Anterior cingulate cortex (tissue), 58 donors: ENCODE data around the gene IFNL4.
A peak's percentile ranks its signal among the peaks of the same experiment; 100 is the strongest.
"Not testable (repeated sequence)": the region's sequence is repeated elsewhere in the genome, so short reads cannot be mapped to it uniquely, and the experiment has no call there.

Source experiments
- DNase-seq, 58 donors: peaks; one replicate each; lab custom pipeline; 2025; lab: John Stamatoyannopoulos, UW

IFNL4 gene

DNA sequence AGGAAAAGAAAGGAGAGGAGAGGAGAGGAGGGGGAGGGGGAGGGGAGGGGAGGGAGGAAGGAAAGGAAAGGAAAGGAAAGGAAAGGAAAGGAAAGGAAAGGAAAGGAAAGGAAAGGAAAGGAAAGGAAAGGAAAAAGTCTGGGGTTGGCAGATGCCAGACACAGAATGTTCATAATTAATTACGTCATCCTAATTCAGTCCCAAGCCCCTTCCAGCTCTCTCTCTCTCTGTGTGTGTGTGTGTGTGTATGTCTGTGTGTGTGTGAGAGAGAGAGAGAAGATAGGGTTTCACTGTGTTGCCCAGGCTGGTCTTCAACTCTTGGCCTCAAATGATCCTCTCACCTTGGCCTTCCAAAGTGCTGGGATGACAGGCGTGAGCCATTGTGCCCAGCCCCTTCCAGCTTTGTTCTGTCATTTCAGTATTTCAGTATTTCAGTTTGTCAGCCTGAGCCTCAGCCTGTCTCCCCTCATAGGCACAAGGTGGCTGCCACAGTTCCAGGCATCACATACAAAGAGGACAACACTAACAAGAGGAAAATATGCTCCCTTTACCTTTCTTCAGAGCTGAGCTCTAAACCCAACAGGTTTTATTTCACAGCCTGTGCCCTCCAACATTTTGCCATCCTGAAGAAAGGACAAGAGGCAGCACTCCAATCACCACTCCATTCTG lies 18.4 kb downstream of the IFNL4 start:
- no peak for DNase-seq

DNA sequence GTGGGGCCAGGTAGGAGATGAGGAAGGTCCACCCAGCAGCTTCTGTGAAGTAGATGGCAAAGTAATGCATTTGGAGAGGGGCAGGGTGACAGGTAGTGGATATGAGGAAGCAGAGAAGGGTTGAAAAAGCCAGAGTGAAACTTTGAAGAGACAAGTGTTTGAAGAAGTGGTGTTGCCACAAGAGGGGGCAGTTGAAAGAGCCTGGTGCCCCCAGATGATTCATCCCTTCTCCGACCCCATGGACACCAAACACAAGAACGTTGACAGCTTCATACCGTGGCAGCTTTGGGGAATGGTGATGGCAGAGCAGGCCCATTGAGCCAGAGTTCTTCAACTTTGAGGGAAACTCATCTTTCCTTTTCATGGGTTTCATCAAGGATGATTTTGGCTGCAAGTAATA lies 23.7 kb downstream of the IFNL4 start:
- DNase-seq, result no peak

DNA sequence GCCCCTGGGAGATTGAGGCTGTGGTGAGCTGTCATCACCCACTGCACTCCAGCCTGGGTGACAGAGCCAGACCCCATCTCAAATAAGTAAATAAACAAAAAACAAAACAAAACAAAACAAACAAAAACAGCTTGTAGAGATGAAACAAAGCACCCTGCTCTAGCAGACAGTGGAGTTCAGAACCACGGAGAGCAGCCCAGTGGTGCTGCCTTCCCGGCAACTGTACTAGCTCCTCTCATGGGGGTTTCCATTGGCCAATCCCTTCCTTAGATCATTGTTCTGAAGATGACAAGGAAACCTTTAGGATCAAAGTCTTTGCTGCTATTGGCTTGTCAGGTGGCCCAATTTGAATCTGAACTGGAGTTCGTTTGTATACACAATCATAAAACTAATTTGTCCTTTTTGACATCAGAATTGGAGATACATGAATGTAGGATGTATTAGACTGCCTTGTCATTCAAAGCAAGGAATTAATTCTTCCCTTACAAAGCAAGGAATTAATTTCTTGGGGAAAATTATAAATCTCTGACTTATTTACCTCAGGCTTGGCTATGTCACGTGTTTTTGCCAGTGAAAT lies 24.9 kb downstream of the IFNL4 start:
- DNase-seq, result no peak

DNA sequence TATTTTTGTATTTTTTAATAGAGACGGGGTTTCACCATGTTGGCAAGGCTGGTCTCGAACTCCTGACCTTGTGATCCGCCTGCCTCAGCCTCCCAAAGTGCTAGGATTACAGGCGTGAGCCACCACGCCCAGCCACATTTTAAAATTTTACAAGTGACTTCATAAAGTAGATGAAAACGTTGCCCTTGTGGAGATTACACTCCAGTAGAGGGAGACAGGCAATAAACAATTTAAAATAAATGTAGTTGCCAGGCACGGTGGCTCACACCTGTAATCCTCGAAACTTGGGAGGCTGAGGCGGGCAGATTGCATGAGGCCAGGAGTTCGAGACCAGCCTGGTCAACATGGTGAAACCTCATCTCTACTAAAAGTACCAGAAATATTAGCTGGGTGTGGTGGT lies 29.5 kb downstream of the IFNL4 start:
- not testable (repeated sequence) for DNase-seq

DNA sequence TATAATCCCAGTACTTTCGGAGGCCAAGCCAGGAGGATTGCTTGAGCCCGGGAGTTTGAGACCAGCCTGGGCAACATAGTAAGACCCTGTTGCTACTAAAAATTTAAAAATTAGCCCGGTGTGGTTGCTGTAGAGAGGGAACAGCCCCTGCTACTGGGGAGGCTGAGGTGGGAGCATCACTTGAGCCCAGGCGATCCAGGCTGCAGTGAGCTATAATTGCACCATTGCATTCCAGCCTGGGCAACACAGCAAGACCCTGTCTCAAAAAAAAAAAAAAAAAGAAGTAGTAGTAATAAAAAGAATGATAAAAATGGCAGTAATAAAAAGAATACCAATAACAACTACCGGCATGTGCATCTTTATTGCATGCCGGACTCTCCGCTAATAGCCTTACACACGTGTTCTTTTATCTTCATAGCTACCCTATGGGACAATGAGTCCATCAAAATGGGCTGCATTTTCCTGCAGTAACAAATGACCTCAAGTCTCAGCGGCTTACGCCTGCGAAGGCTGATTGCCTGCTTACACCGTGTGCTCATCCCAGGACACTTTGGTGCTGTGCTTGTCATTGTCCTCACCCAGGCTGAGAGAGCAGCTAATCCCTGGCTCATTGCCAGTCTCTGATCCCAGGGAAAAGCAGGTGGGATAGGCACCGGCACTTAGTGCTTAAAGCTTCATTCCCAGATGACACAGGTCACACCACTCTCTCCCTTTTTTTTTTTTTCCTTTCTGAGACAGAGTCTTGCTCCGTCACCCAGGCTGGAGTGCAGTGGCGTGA lies 30.2 kb downstream of the IFNL4 start:
- DNase-seq, result no peak

DNA sequence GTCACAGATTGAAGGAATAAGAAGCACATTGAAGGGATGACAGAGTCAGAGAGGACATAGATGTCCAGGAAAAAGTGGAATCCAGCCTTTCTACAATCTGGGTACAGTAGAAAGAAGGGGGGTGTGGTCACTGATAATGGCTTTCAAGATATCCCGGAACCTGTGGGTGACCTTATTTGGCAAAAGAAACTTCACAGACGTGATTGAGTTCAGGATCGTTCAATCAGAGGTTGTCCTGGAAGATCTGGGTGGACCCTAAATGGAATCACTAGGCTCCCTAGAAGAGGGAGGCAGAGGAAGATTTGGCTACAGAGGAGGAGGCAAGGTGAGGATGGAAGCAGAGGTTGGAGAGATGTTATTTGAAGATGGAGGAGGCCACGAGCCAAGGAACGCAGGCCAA lies 31.6 kb downstream of the IFNL4 start:
- no peak for DNase-seq

DNA sequence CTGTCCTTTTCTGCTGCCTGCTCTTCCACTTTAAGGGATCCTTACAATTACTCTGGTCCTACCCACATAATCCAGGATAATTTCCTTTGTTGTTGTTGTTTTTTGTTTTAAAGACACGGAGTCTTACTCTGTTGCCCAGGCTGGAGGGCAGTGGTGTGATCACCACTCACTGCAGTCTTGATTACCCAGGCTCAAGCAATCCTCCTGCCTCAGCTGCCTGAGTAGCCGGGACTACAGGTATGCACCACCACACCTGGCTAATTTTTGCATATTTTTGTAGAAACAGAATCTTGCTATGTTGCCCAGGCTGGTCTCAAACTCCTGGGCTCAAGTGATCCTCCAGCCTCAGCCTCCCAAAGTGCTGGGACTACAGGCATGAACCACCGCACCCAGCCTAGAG lies 33.3 kb downstream of the IFNL4 start:
- DNase-seq, result not testable (repeated sequence)

DNA sequence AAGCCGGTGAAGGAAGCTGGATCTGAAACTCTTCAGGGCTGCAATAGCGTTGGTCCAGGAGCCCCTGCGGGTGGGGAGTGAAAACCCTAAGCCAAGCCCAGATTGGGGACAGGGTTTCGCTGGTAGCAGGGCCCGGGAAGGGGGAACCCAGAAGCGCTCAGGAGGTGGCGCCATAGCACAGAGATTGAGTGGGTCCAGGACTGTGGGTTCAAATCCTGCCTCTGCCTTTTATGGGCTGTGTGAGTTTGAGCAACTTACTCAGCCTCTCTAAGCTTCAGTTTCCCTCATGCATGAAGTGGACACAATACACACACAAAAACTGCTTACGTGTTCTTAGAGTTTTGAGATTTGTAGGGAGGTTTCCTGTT lies 36.3 kb downstream of the IFNL4 start:
- no peak for DNase-seq

DNA sequence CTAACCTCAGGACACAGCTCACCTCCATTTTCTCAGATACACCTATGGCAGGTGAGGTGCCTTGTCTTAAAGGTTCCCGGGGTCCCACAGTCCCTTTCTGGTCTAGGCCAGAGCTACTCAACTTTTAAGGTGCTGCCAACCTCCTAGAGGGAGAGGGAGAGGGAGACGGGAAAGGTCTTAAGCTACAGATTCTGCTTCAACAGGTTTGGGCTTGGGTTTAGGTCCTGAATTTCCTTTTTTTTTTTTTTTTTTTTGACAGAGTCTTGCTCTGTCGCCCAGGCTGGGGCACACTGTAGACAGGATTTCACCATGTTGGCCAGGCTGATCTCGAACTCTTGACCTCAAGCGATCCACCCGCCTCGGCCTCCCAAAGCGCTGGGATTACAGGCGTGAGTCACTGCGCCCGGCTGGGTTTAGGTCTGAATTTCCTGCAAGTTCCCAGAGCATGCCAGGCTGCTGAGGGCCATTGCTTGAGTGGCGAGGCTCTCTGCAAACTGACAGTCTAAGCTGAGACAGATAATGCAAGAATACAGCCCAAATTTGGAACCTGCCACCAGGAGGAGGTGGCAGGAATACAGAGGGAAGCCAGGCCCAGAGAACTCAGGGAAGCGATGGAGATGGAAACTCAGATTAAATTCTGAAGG lies 36.8 kb downstream of the IFNL4 start:
- DNase-seq, result no peak

DNA sequence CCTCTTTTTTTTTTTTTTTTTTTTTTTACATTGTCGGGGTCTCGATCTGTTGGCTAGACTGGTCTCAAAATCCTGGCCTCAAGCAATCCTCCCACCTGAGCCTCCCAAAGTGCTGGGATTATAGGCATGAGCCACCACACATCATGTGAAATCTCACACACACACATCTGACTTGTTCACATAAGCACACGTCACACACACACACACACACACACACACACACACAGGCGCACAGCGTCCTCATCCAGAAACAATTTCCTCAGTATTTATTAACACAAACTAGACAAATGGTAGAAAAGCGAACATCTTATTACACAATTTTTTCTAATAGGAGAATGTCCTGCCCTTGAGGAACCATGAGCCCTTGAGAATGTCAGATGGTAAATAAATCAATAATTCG lies 39.5 kb downstream of the IFNL4 start:
- DNase-seq, result no peak

DNA sequence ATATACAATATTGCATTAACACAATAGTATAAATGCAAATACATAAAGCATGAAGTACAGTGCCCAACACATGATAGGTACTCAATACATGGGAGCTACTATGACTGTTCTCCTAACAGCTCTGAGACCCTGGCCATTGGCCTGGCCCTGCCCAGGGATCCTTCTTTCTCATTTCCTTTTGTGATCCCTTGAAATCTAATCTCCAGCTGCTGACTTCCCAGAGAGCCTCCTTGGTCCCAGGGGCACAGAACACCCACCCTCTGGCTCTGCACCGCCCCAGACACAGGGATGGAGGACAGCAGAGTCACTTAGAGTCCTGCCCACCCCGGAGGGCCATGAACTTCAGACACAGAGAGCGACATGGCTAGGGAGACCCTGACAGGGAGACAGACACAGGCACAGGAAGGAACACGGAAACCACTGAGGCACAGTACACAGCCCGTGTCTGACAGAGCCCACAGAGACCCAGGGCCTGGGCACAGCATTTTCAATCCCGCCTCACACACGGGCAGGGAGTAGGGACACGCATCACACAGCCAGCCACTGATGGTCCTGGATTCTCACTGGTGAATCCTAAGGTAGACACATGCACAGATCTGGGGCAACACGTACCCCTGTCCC lies 40.4 kb downstream of the IFNL4 start:
- no peak for DNase-seq

DNA sequence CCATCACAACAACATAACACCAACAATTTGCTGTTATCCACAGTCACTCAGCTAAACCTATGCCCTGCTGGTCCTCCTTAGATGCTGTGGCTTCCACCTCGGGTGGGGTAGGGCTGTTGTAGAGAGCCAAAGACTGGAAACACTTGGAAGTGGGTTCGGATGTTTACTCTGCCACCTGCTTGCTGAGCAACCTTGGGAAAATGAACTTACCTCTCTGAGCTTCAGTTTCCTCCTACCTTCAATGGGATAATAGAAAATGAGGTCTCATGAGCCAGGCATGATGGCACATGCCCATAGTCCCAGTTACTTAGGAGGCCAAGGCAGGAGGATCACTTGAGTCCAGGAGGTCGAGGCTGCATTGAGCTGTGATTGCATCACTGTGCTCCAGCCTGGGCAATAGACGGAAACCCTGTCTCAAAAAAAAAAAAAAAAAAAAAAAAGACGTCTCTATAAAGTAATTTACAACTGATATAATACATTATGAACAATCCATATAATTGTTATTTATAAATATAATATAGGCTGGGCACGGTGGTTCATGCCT lies 41.3 kb downstream of the IFNL4 start:
- DNase-seq, result no peak

DNA sequence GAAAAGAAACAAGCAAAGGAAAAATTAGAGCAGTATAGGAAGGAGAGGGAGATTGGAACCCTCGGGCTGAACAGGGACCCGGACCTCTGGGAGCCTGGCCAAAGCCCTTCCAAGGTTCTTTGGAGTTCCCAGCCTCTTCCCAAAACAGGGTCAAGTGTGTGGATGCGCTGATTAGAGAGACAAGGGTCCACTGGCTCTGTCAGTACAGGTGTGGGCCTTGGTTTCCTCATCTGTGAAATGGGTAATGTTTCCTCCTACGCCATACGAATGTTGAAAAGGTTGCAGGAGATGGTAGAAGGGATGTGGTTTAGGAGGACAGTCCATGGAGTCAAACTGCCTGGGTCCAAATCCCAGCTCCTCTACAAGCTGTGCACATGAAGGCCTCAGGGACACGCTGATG lies 42.5 kb downstream of the IFNL4 start:
- no peak for DNase-seq

DNA sequence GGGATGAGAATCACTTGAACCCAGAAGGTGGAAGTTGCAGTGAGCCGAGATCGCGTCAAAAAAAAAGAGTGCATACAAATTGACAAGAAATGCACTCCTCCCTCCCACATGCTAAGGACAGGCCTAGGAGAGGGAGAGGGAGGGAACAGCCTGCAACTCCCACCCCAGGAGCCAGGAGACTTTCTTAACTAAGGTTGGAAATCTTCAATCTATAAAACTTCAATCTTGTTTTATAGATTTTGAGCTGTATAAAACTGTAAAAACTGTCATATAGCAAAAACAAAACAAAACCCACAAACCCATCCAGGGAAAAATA lies 43.2 kb downstream of the IFNL4 start:
- no peak for DNase-seq

DNA sequence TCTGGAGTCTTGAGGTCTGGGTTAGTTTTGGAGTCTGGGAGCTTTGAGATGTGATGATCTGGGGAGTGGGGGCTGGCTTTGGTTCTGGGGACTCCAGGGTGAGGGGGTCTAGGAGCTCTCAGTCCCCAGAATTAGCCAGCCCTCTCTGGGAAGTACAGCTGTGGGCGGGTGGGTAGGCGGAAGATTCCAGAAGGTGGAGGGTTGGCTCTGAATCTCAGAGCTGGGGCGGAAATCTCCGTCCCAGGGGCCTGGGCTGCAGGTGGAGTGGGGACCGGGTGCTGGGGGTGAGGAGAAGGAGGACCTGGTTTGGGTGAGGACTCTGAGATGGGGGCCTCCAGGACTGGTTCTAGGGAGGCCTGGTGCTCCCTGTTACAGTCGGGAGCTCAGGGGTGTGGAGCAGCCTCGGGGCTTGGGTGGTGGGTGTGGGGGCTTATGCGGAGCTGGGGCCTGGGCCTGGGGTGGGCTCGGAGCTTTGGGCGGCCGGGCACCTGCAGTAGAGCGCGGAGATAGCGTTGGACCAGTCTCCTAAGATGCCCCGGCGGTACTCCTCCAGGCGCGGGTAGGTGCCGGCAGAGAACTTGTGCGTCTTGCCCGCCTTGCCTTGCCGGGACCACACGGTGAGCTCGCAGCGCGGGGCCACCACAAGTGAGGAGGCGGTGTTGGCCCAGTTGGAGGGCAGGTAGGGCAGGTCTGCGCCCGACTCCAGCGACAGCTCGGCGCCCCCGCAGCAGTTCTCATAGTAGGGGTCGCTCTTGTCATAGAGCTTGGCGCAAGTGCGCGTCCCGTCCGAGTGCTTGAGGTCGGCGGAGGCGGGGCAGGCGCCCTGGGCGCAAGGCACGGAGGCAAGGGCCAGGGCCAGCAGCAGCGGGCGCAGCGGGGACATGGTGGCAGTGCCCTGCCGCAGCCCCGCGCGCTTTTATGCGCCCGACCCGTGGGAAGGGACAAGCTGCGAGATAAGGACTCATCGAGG lies 45.0 kb downstream of the IFNL4 start, which contains the start of gene SYCN:
SYCN (minus strand) TSS at position 892 of the 970 bp plus-strand sequence; CDS start at position 883, 9 bp downstream.
- DNase-seq, result no peak

DNA sequence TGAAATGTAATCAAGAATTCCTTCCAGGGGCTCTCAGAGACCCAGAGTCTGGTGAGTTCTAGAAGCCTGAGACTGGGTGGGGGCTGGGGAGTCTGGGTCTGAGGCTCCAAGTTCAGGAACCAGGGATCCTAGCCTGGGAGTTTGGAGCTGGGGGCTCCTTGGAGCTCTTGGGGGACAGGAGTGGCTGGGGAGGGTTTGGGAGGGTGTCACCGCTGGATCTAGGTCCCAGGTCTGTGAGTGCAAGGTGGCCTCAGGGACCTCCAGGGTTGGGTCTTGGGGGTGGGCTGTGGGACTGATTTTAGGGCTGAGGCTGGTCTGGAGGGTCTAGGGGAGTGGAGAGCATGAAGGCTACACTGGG lies 45.7 kb downstream of the IFNL4 start:
- DNase-seq, result no peak

DNA sequence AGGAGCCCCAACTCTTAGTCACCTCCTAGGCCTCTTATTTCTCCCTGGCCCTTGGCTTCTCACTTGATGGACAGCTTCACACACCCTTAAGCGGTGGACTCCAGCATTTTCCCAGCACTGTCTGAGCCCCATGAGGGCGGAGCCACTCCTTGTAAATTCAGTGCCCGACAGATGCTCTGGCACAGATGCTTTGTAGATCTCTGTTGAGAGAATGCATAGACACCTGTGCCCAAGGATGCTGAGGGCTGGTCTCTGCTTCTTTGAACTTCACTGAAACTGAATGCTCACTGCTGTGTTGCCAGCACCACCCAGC lies 47.9 kb downstream of the IFNL4 start:
- no peak for DNase-seq

DNA sequence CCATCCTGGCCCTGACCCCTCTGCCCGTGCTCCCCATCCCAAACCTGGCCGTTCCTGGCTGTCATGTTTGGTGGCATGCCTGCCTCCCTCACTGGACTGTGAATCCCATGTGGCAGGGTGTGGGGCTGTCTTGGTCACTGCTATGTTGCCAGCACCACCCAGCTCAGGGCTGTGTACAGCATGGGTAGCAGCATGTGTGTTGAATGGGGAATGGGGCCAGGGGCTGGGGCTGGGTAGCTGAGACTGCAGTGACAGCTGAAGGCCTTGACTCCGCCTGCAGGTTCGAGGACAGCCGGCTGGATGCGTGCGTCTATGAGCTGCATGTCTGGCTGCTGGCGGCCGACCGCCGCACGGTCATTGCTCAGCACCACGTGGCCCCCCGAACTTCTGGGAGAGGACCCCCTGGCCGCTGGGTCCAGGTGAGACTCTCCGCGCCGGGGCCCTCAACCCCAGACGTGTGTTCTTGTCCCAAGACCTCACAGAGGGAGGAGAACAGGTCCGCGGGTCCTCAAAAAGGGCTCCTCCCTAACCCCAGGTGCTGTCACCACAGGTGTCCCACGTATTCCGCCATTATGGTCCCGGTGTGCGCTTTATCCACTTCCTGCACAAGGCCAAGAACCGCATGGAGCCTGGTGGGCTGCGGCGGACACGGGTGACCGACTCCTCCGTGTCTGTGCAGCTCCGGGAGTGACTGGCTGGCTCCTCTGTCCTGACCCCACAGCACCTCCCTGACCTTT lies 48.4 kb downstream of the IFNL4 start:
- DNase-seq, result no peak

DNA sequence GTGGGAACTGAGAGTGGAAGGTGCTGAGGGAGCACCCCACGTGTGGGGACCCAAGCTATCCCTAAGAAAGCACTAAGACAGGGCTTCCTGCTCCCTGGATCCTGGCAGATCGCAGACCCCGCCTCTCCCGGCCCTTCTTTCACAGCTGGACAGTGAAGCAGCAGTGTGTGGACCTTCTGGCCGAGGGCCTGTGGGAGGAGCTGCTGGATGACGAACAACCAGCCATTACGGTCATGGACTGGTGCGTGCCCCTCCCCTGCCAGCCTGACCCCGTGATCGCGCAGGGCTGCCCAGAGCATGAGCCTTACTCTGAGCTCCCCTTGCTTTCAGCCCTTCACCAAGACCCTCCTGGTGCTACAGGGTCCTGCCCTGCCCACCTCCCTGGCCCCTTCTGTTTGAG lies 49.6 kb downstream of the IFNL4 start:
- DNase-seq, result peak in 35 of 58 donors; percentile 4 to 81 (median 35)
